Endothelial cell of umbilical vein (primary cell): ENCODE measurements around the gene LCN6. TPM values are rescaled to one million over a fixed set of nuclear protein-coding genes. Genes with fewer than 3 reads are reported as not detected.

Experiments used
- BruUV-seq: library from RNA; stranded (reverse); fragments of 400-500 nt; replicated peaks from 2 replicates; lab custom pipeline; 2021; lab: Mats Ljungman, UMichigan
- CTCF ChIA-PET: fragments of 300-600, 350-600 bp; sonication (Branson Sonifier 250); formaldehyde crosslinking; loops from one replicate; lab custom pipeline; 2021; ENCODE audit warnings: antibody characterized with exemption, inconsistent platforms; lab: Charles Lee
- POLR2A ChIA-PET: fragments of 300-600, 350-600 bp; sonication (Branson Sonifier 250); formaldehyde crosslinking; loops from one replicate; lab custom pipeline; 2021; ENCODE audit warnings: antibody characterized with exemption, inconsistent platforms; lab: Charles Lee
- DNase-seq: peaks from one replicate; pipeline ENCODE4 v3.0.0-alpha.2; 2011; ENCODE audit warnings: low read depth, low spot score
- FAIRE-seq: peaks from 2 replicates; lab custom pipeline; 2011; peaks lifted over from hg19 to GRCh38; lab: Jason Lieb, UNC
- H2AFZ ChIP-seq: 2 replicates; pipeline ENCODE4 v1.6.0; 2012; ENCODE audit warnings: low read depth, low read length, control low read depth, inconsistent platforms
- H3K27ac ChIP-seq: 2 replicates; pipeline ENCODE4 v1.5.1; 2011; ENCODE audit warnings: low read depth, mild to moderate bottlenecking, control low read depth, low read length, moderate library complexity; ENCODE audit not compliant: insufficient read depth
- H3K27me3 ChIP-seq, 2 experiments: 2 replicates each; pipeline versions ENCODE4 v1.6.0 to v1.6.1; 2011; ENCODE audit warnings: low read length in 2 of 2, mixed read lengths in 1 of 2; ENCODE audit not compliant: control insufficient read depth in 2 of 2, insufficient read depth in 2 of 2
- H3K36me3 ChIP-seq, 2 experiments: 2 replicates in 1 of 2; 3 replicates in 1 of 2; pipeline ENCODE4 v1.5.1; 2011; ENCODE audit warnings: low read length in 2 of 2, mild to moderate bottlenecking in 1 of 2, moderate library complexity in 1 of 2; ENCODE audit not compliant: control insufficient read depth in 2 of 2, insufficient read depth in 2 of 2; ENCODE audit errors: extremely low read depth in 1 of 2
- H3K4me1 ChIP-seq: 3 replicates; pipeline ENCODE4 v1.5.1; 2011; ENCODE audit warnings: mild to moderate bottlenecking, low read length; ENCODE audit not compliant: control insufficient read depth, insufficient read depth; ENCODE audit errors: extremely low read depth
- H3K4me2 ChIP-seq: 2 replicates; pipeline ENCODE4 v1.6.1; 2011; ENCODE audit warnings: low read length, control low read depth, mixed read lengths; ENCODE audit not compliant: insufficient read depth
- H3K4me3 ChIP-seq, 3 experiments: fragments of 200-600 bp in 1 of 3; sonication (generic), shearing (Covaris generic) in 1 of 3; replicated peaks in 1 of 3; 2 replicates each; pipeline ENCODE4 v1.5.1; 2011 to 2016; ENCODE audit warnings: control low read depth in 3 of 3, low read length in 3 of 3, mild to moderate bottlenecking in 2 of 3, inconsistent platforms in 1 of 3, low read depth in 1 of 3, moderate library complexity in 1 of 3; ENCODE audit not compliant: insufficient read depth in 1 of 3
- H3K79me2 ChIP-seq: 2 replicates; pipeline ENCODE4 v1.6.0; 2012; ENCODE audit warnings: low read length, inconsistent platforms; ENCODE audit not compliant: control insufficient read depth, insufficient read depth
- H3K9ac ChIP-seq: replicated peaks from 2 replicates; pipeline ENCODE3; 2011; ENCODE audit warnings: low read length, control low read depth; ENCODE audit not compliant: insufficient read depth; ENCODE audit errors: extremely low read depth
- H3K9me1 ChIP-seq: replicated peaks from 3 replicates; pipeline ENCODE4 v1.6.0; 2011; ENCODE audit warnings: mild to moderate bottlenecking, low read length; ENCODE audit not compliant: control insufficient read depth, insufficient read depth; ENCODE audit errors: extremely low read depth
- H3K9me3 ChIP-seq: replicated peaks from 2 replicates; pipeline ENCODE4 v1.5.1; 2012; ENCODE audit warnings: low read length, inconsistent platforms; ENCODE audit not compliant: control insufficient read depth, insufficient read depth
- H4K20me1 ChIP-seq: replicated peaks from 2 replicates; pipeline ENCODE3; 2011; ENCODE audit warnings: mild to moderate bottlenecking, low read length; ENCODE audit not compliant: control insufficient read depth, insufficient read depth; ENCODE audit errors: extremely low read depth
- CTCF ChIP-seq, 2 donors: IDR thresholded peaks; 1 replicate in 1 of 2; 2 replicates in 1 of 2; pipeline ENCODE4 v1.5.1; 2011; ENCODE audit warnings: low read length in 2 of 2, mild to moderate bottlenecking in 2 of 2, moderate library complexity in 2 of 2, control low read depth in 1 of 2, inconsistent platforms in 1 of 2, low read depth in 1 of 2; ENCODE audit not compliant: insufficient read depth in 1 of 2; ENCODE audit errors: extremely low read depth in 1 of 2
- FOS ChIP-seq: IDR thresholded peaks from 2 replicates; pipeline ENCODE4 v1.6.1; 2011; ENCODE audit warnings: mild to moderate bottlenecking, low read length, moderate library complexity, borderline replicate concordance; ENCODE audit not compliant: insufficient read depth
- GATA2 ChIP-seq: IDR thresholded peaks from 2 replicates; pipeline ENCODE4 v1.7.0; 2011; ENCODE audit warnings: low read depth, mild to moderate bottlenecking, moderate library complexity, mixed read lengths, low read length; ENCODE audit not compliant: insufficient read length, insufficient read depth
- MAX ChIP-seq: IDR thresholded peaks from 2 replicates; pipeline ENCODE4 v1.6.1; 2011; ENCODE audit not compliant: insufficient read depth, insufficient read length
- MYC ChIP-seq: IDR thresholded peaks from one replicate; pipeline ENCODE4 v1.6.1; 2011; ENCODE audit warnings: mild to moderate bottlenecking, low read depth, low read length
- POLR2A ChIP-seq: IDR thresholded peaks from 2 replicates; pipeline ENCODE4 v1.6.1; 2012; ENCODE audit warnings: low read depth, mild to moderate bottlenecking, control low read depth, low read length
- POLR2AphosphoS5 ChIP-seq: IDR thresholded peaks from 2 replicates; pipeline ENCODE4 v1.6.1; 2012; ENCODE audit warnings: low read depth, mild to moderate bottlenecking, control low read depth, low read length, moderate library complexity; ENCODE audit not compliant: insufficient read depth
- dilution Hi-C: fragments of 300-500 bp; cut with MboI; formaldehyde crosslinking; loops from one replicate; pipeline ENCODE4 v1.15.0; 2019; ENCODE audit warnings: low sequenced_read_pairs; ENCODE audit not compliant: extremely low pct_ligation_motif_present
- intact Hi-C: fragments of 100-400 bp; cut with micrococcal nuclease; formaldehyde crosslinking; loops from one replicate; pipeline ENCODE4 v1.10.0; 2022
- polyA plus RNA-seq, 4 experiments: library from polyadenylated mRNA; depleted of rRNA in 3 of 4; stranded (reverse) in 3 of 4; unstranded in 1 of 4; fragments of >200 nt; gene quantifications; 2 replicates each; pipeline versions ENCODE4 v1.2.1 to v1.2.3, GENCODE V29; 2011 to 2012; ENCODE audit warnings: missing spikeins in 1 of 4
- total RNA-seq: library from RNA; stranded (reverse); gene quantifications from 2 replicates; pipeline ENCODE4 v1.2.3, GENCODE V29; 2021

The LCN6 gene
- total and polyA plus RNA-seq, 2 donors (not counting 3 experiments of a cell fraction or from before 2014, with no cell fraction given): 0.17 TPM; not detected in 1

GRCh38 chr9:136756836-136757235 lies 8.5 kb upstream of the LCN6 start:
- intact Hi-C loops: no loop called here
- no TSS peak for BruUV-seq

More at GRCh38 chr9:136756836-136757235, 8.5 kb upstream of the LCN6 start:
- Histone ChIP-seq H3K4me3 (no peak overlapping the region), H3K9ac (no peak overlapping the region), H3K27me3 (peaks cover 0 to 3% of the 10 kb centered on the region in 2 experiments), H3K9me3 (no peaks in the 10 kb centered on the region), H3K79me2 (no peaks in the 10 kb centered on the region), H4K20me1 (no peaks in the 10 kb centered on the region), H2AFZ (no peak overlapping the region), H3K9me1 (no peaks in the 10 kb centered on the region), H3K4me2 (no peak overlapping the region), H3K27ac (no peak overlapping the region), H3K4me1 (no peaks in the 10 kb centered on the region), H3K36me3 (no peaks in the 10 kb centered on the region)
- dilution Hi-C loops: no loop called here
- POLR2A ChIA-PET: no interaction called here
- TF ChIP-seq CTCF (IDR thresholded peaks at IDR 0.05; ENCODE audit: extremely low read depth in 1 of 2, insufficient read depth in 1 of 2, low read depth in 1 of 2, low read length in 2 of 2) (no peak), POLR2A (no peak), POLR2AphosphoS5 (no peak), MAX (no peak), MYC (no peak), GATA2 (no peak), FOS (no peak)
- no peak for DNase-seq
- no peak for FAIRE-seq
- CTCF ChIA-PET: no interaction called here
